H1 (cell line): Measurements from ENCODE around the gene XAF1. TPM values are rescaled to one million over a fixed set of nuclear protein-coding genes. Genes with fewer than 3 reads are reported as not detected.

Source experiments
- BRCA1 ChIP-seq: IDR thresholded peaks from 2 replicates; pipeline ENCODE4 v1.6.1; 2012; ENCODE audit warnings: low read depth, low read length, improper control_type of control experiment
- CBX8 ChIP-seq: fragments of 300-800, 300-1000 bp; sonication (generic); IDR thresholded peaks from 2 replicates; pipeline ENCODE4 v1.7.1; 2016; ENCODE audit warnings: low read depth, low read length, borderline replicate concordance
- CHD2 ChIP-seq: IDR thresholded peaks from 2 replicates; pipeline ENCODE4 v1.6.1; 2012; ENCODE audit warnings: low read length, improper control_type of control experiment
- CREB1 ChIP-seq: IDR thresholded peaks from 2 replicates; pipeline ENCODE4 v1.6.1; 2012; ENCODE audit warnings: inconsistent platforms
- E2F6 ChIP-seq: IDR thresholded peaks from 2 replicates; pipeline ENCODE4 v1.6.1; 2012; ENCODE audit warnings: inconsistent platforms
- EGR1 ChIP-seq: IDR thresholded peaks from 2 replicates; pipeline ENCODE4 v1.6.1; 2011; ENCODE audit warnings: low read depth, low read length, borderline replicate concordance
- FOSL1 ChIP-seq: IDR thresholded peaks from 2 replicates; pipeline ENCODE4 v1.6.1; 2011; ENCODE audit warnings: mild to moderate bottlenecking, low read depth, low read length, moderate library complexity; ENCODE audit not compliant: insufficient read depth
- HDAC2 ChIP-seq, 2 experiments: fragments of 300-600 bp in 1 of 2; sonication (generic) in 1 of 2; IDR thresholded peaks; 2 replicates each; pipeline ENCODE4 v1.6.1; 2011 to 2012; ENCODE audit warnings: low read depth in 2 of 2, low read length in 2 of 2, mild to moderate bottlenecking in 2 of 2, moderate library complexity in 2 of 2, borderline replicate concordance in 1 of 2, inconsistent platforms in 1 of 2
- JUN ChIP-seq: IDR thresholded peaks from 2 replicates; pipeline ENCODE4 v1.6.1; 2011; ENCODE audit warnings: low read depth, mild to moderate bottlenecking, improper control_type of control experiment, low read length
- POLR2AphosphoS5 ChIP-seq: IDR thresholded peaks from 2 replicates; pipeline ENCODE4 v1.6.1; 2011; ENCODE audit warnings: low read depth, low read length
- RBBP5 ChIP-seq: IDR thresholded peaks from 2 replicates; pipeline ENCODE4 v1.7.1; 2012; ENCODE audit warnings: low read depth, mild to moderate bottlenecking, inconsistent platforms, low read length, moderate library complexity, borderline replicate concordance
- RFX5 ChIP-seq: IDR thresholded peaks from 2 replicates; pipeline ENCODE4 v1.6.1; 2011; ENCODE audit warnings: low read depth, low read length, improper control_type of control experiment, borderline replicate concordance
- SAP30 ChIP-seq: fragments of 300-600 bp; sonication (generic); IDR thresholded peaks from 2 replicates; pipeline ENCODE4 v1.7.1; 2012; ENCODE audit warnings: low read length, moderate library complexity, mild to moderate bottlenecking, inconsistent platforms; ENCODE audit not compliant: insufficient read depth, insufficient replicate concordance
- SIN3A ChIP-seq, 2 experiments: IDR thresholded peaks in 1 of 2; conservative IDR thresholded peaks in 1 of 2; 2 replicates each; pipeline ENCODE4 v1.6.1; 2011 to 2012; ENCODE audit warnings: low read length in 2 of 2, improper control_type of control experiment in 1 of 2, low read depth in 1 of 2, mild to moderate bottlenecking in 1 of 2
- TEAD4 ChIP-seq: IDR thresholded peaks from 2 replicates; pipeline ENCODE4 v1.6.1; 2012; ENCODE audit warnings: low read depth, low read length, inconsistent platforms, mixed read lengths
- polyA plus RNA-seq, 7 experiments: library from polyadenylated mRNA; depleted of rRNA in 3 of 7; stranded (reverse) in 5 of 7; unstranded in 2 of 7; fragments of >200 nt in 5 of 7; fragments of 200-250 nt in 2 of 7; gene quantifications; 1 replicate in 5 of 7; 2 replicates in 1 of 7; 4 replicates in 1 of 7; pipeline versions ENCODE4 v1.2.1 to v1.2.3, GENCODE V29; 2011 to 2013; ENCODE audit warnings: missing spikeins in 2 of 7, mixed read lengths in 2 of 7
- total RNA-seq: library from RNA; stranded (reverse); fragmentation: NEBNext Ultra II Directional; extraction: Animal tissue kit (Norgen Biotek cat#: 25700); gene quantifications from 2 replicates; pipeline ENCODE4 v1.2.1, GENCODE V29; 2021

Gene XAF1
- total and polyA plus RNA-seq, 2 of the 8 experiments (the other 6 are each of a cell fraction or from before 2014, with no cell fraction given), result not detected

GRCh38 chr17:6800422-6801027 lies 44.7 kb downstream of the XAF1 start (continued):
- no peak for TF ChIP-seq HDAC2 (IDR thresholded peaks at IDR 0.05; ENCODE audit: borderline replicate concordance in 1 of 2, low read depth in 2 of 2, low read length in 2 of 2)
- no peak for TF ChIP-seq CHD2
- no peak for TF ChIP-seq POLR2AphosphoS5
- TF ChIP-seq BRCA1, result no peak
- no peak for TF ChIP-seq EGR1
- TF ChIP-seq TEAD4, result peak; percentile 92
- no peak for TF ChIP-seq RBBP5
- no peak for TF ChIP-seq CREB1
- no peak for TF ChIP-seq JUN
- no peak for TF ChIP-seq CBX8
- no peak for TF ChIP-seq RFX5
- TF ChIP-seq FOSL1, result no peak
- no peak for TF ChIP-seq SIN3A (conservative IDR thresholded peaks at IDR 0.05 in 1 of 2, IDR thresholded peaks at IDR 0.05 in 1 of 2; ENCODE audit: low read depth in 1 of 2, low read length in 2 of 2)
- TF ChIP-seq SAP30, result no peak
- TF ChIP-seq E2F6, result peak; percentile 96
